22Rv1 (cell line): ENCODE results near the gene DCT.

Source experiments
- H3K27ac ChIP-seq: fragments of 450-650 bp; 2 replicates; pipeline ENCODE4 v1.5.1; 2017
- CTCF ChIP-seq: fragments of 450-650 bp; IDR thresholded peaks from 2 replicates; pipeline ENCODE4 v1.5.1; 2017; ENCODE audit warnings: mild to moderate bottlenecking
- ZFX ChIP-seq: fragments of 450-650 bp; IDR thresholded peaks from 2 replicates; pipeline ENCODE4 v1.6.1; 2017; ENCODE audit warnings: antibody characterized with exemption, borderline replicate concordance

The DCT gene

GRCh38 chr13:94408314-94409036, 71.0 kb downstream of the DCT start:
- TF ChIP-seq CTCF (no peak), ZFX (no peak)
- H3K27ac ChIP-seq: no peak overlapping the region

GRCh38 chr13:94400874-94401273, 78.6 kb downstream of the DCT start:
- no peak overlapping the region for H3K27ac ChIP-seq
- TF ChIP-seq CTCF (no peak), ZFX (no peak)

- TF ChIP-seq ZFX (no peak), CTCF (no peak)
- H3K27ac ChIP-seq: no peak overlapping the region
Observed at GRCh38 chr13:94399812-94400211, 79.7 kb downstream of the DCT start.

GRCh38 chr13:94395860-94396259, 83.6 kb downstream of the DCT start:
- TF ChIP-seq ZFX (no peak), CTCF (no peak)
- H3K27ac ChIP-seq: no peak overlapping the region

- H3K27ac ChIP-seq: no peak overlapping the region
- TF ChIP-seq CTCF: no peak
- TF ChIP-seq ZFX: no peak
Observed at GRCh38 chr13:94394723-94395122, 84.8 kb downstream of the DCT start.

- TF ChIP-seq CTCF (no peak), ZFX (no peak)
- H3K27ac ChIP-seq: no peak overlapping the region
Observed at GRCh38 chr13:94390881-94391280, 88.6 kb downstream of the DCT start.

- no peak overlapping the region for H3K27ac ChIP-seq
- no peak for TF ChIP-seq CTCF
- TF ChIP-seq ZFX: no peak
Observed at GRCh38 chr13:94389604-94390351, 89.7 kb downstream of the DCT start.
